GM18520 (cell line): ENCODE data around the gene PODXL2.

Experiments used
- ATAC-seq: cut with Tn5 transposase; IDR thresholded peaks from one replicate; pipeline ENCODE4 v1.9.1; 2021; ENCODE audit not compliant: unreplicated experiment

PODXL2 gene

GRCh38 chr3:127628788-127629466, at the start of gene PODXL2:
Gene PODXL2 (plus strand): TSS chr3:127629185. CDS start chr3:127629220, 35 bp downstream.
- no peak for ATAC-seq

GRCh38 chr3:127580327-127581060, 48.5 kb upstream of the PODXL2 start:
- ATAC-seq: no peak

DNA sequence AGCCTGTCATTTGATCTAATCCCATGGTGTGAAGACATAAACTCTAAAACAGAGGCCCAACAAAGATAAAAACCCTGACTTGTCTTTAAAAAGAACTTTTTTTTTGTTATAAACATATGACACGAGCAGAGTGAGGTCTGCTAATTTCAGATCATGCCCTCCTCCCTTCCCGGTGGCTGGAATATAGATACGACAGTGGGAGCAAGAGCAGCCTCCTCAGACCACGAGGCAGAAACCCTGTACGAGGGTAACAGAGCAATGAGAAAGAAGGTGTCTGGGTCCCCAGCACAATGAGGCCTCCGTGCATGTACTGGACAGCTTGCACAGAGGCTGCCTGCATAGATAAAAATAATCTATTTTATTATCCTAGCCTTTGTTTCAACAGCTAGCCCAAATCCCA, 44.3 kb upstream of the PODXL2 start:
- ATAC-seq: no peak

DNA sequence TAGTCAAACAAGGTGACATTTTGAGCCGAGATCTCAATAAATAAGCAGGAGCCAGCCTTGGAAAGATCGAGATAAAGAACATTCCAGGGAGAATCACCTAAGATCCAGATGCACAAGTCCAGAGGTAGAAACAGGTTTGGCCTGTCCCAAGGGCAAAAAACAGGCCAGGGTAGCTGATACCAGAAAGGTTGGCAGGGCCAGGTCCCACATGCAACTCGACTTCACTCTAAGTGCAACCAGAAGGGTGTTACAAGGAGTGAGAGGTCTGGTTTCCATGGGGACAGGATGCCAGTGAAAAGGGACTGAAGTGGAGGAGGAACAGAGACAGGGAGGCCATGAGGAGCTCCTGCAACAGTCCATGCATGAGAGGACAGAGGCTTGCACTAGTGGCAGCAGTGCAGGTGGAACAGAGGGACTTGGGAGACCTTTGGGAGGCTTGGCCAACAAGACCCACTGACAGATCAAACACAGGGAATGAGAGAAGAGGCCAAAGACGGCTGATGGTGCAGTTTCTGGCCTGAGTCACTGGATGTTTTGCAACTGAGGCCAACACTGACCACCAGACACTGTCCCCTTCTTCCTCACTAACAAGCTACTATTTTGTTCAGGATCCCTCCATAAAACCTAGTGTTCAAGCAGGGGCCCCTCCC, 43.7 kb upstream of the PODXL2 start:
- ATAC-seq: no peak

GRCh38 chr3:127585813-127586413, 43.1 kb upstream of the PODXL2 start:
- ATAC-seq: no peak

- no peak for ATAC-seq
Observed at GRCh38 chr3:127587876-127588275, 41.1 kb upstream of the PODXL2 start.

DNA sequence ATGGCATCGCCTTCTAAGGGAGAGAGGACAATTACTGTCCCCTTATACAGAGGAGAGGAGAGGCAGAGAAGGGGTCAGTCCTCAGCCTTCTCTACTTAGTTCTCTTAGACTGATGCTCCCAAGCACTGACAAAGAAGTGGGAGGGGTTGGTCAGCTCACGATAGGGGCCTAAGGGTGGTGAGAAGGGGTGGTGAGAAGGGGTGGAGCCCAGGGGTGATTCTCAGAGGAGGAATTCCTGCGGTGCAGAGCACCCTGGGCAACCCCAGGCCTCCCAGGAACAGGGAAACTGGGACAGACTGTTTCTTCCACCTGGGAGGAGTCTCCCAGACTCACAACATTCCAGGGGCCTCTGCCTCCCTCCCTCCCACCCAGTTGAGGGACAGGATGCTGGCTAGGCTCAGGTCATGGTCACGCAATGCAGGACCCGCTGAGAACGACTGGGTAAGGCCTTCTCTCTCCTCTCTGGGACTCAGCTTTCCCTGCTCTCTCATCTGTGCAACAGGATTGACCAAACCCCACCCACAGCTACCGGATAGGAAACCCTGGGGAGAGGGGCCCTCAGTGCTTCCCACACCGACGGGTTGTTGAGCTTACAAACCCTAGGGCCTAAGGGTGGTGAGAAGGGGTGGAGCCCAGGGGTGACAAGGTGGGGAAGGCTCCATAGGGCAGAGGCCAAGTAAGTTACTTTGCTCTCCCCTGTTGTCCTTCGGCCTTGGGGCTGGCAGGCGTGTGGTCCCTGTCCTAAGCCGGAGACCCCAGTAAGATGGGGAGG, 40.0 kb upstream of the PODXL2 start:
- no peak for ATAC-seq

DNA sequence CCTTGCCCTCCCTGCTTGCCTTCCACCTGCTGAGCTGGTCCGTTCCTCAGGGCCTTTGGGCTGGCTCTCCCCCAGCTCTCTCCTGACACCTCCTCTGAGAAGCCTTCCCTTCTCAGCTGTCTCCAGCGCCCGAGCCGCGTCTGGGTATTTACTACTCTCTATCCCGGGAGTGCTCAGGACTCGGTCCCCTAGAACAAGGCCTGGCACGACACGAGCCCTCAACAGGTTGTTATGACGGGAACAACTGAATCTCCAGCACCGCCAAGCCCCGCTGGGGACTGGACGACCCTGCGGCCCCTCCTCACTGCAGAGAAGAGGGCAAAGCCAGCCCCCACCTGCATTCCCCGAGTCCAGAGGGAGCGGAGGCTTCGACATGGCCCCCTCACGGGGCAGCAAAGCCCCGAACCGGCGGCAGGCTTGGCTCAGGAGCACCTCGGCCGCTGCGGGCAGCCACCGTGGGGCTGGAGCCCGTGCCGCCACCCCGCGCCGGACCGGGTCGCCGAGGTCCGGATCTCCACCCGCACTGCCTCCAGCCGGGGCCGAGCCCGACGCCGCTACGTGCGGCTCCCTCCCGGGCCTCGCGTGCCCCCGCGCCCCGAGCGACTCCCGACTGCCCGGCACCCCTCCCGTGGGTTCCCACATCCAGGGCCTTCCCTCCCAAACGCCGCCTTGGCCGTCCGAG, 39.2 kb upstream of the PODXL2 start:
- peak; percentile 1 for ATAC-seq

DNA sequence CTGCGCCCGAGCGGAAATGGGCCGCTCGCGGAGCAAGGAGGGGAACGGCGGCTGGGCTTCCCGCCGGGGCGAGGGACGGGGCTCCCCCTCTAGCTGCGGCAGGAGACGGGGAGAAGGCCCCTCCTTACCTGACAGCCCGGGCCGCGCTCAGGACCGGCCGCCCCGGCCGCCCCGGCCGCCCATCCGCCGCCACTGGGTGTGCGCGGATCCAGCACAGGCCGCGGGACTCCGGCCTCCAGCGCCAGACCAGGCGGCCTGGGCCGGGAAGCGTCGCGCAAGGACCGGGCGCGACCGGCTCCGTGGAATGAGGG, 38.7 kb upstream of the PODXL2 start:
- ATAC-seq: peak; percentile 25

DNA sequence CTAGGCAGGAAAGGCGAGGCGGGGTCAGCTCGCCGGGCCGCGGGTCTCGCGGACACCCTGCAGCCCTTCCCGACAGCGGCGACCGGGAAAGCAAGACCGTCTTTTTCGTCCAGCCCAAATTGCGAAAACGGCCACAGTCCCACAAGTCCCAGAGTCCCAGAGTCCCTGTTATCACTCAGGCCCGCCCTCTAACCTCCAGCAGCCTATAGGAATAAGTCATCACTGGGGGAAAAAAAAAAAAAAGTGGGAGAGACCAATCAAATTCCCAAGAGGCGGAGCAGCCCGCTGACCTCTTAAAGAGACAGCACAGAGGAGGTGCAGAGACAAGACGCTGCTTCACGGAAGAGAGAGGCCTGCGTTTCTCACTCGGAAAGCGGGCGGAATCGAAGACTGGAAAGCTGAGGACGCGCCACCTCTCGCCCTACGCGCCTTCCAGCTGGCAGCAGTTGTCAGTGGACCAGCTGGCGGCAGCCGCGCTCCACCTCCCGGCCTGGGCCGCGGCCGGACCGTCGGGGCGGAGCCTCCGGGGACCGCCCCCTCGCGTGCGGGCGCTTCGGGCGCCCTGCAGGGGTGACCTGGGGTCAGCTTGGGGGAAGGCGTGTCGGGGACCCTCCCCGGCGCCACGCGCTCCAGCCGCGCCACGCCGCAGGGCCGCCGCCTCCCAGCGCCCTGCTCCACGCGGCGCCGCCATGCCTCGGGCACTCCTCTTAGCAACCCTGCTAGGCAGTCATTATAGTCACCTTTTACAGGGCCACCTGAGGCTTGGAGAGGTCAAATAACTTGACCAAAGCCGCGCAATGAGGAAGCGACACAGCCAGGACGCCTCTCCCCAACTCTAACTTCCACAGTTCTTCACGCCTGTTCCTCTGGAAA, 38.2 kb upstream of the PODXL2 start, which contains the start of gene TPRA1:
Gene TPRA1 (minus strand): TSS at position 141 of the 873 bp plus-strand sequence. CDS start 10,587 bp downstream, outside the sequence.
- peak; percentile 59 for ATAC-seq

DNA sequence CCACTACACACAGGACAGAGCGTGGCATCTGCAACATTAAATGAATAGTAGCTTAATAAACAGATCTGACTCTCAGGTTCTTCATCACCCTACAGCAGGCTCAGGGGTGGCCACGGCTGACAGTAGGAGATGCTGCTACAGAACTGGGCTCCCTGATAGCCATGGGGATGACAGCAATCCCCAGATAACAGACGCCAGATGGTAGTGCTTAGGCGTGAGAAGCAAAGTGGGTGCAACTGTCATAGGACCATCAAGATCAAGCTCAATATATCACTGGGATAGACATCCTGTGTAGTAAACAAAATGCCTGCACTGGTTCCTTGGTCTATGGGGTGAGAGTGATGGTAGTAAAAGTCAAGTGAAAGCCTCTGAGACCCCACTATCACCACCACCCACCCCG, 35.8 kb upstream of the PODXL2 start:
- no peak for ATAC-seq

GRCh38 chr3:127595303-127595702, 33.7 kb upstream of the PODXL2 start:
- ATAC-seq: no peak

- ATAC-seq: no peak
Observed at GRCh38 chr3:127597020-127597771, 31.8 kb upstream of the PODXL2 start.

DNA sequence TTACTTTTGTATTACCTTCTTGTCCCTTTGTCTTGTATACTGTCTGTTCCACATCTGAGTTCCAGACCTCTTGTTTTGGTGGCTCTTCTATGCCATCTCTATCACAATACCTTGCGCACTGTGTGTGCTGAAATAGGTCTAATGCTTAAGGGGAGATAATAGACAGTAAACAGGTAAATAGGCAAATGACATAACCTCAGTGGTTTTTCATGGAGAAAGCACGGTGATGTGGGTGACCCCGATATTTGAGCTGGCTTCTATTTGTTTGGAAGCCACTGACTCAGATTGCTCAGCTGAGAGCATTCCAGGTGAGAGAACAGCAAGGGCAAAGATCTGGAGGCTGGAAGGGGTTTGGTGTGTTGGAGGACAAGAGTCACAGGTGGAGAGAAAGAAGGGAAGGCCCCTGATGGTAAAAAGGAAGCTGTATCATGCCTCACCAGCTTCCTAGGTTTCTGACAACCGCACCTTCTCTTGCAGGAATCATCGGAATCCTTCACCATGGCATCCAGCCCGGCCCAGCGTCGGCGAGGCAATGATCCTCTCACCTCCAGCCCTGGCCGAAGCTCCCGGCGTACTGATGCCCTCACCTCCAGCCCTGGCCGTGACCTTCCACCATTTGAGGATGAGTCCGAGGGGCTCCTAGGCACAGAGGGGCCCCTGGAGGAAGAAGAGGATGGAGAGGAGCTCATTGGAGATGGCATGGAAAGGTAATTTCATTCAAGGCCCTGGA, 30.0 kb upstream of the PODXL2 start:
- no peak for ATAC-seq

DNA sequence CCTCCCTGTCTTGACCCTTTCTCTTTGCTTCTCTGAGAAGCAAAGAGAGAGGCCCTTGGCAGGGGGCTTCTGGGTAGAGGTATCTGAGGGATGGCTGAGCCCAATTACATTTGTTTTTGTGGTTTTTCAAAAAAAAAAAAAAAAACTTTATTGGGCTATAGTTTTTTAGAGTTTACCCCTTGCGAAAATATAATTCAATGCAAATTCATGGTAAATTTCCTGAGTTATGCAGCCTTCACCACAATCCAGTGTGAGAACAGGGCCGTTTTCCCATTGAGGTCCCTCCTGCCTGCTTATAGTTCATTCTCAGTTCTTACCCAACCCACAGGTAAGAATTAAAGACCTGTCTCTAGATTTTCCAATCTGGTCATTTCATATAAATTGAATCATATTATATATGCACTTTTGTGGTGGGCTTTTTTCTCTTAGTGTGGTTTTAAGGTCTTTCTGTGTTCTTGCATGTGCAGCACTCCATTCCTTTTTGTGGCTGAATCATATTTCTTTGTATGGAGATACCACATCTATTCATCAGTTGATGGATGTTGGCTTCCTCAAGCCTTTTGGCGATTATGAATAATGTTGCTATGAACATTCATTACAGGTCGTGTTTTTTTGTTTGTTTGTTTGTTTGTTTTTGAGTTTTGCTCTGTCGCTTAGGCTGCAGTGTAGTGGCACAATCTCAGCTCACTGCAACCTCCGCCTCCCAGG, 28.1 kb upstream of the PODXL2 start:
- no peak for ATAC-seq

DNA sequence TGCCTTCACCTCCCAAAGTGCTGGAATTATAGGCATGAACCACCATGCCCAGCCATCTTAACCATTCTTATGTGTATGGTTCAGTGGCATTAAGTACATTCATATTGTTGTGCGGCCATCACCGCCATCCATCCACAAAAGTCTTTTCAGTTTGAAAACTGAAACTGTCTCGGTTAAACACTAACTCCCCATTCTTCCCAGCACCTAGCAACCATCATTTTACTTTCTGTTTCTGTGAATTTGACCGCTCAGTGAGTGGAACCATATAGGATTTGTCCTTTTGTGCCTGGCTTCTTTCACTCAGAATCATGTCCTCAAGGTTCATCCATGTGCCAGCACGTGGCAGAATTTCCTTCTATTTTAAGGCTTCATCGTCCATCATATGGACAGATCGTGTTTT, 24.9 kb upstream of the PODXL2 start:
- no peak for ATAC-seq

- no peak for ATAC-seq
Observed at GRCh38 chr3:127604546-127605165, 24.3 kb upstream of the PODXL2 start.
